Caco-2 (cell line): ENCODE data around the gene NUFIP1. TPM values are rescaled to one million over a fixed set of nuclear protein-coding genes. Genes with fewer than 3 reads are reported as not detected.

ENCODE experiments used
- BruUV-seq: library from RNA; stranded (reverse); fragments of 400-500 nt; replicated peaks from 2 replicates; lab custom pipeline; 2021; lab: Mats Ljungman, UMichigan
- CTCF ChIA-PET: fragments of 300-600 bp; sonication (Branson Sonifier 250); formaldehyde crosslinking; loops from one replicate; lab custom pipeline; 2022; ENCODE audit warnings: antibody characterized with exemption; lab: Charles Lee
- POLR2A ChIA-PET: fragments of 300-600 bp; sonication (Branson Sonifier 250); formaldehyde crosslinking; loops from one replicate; lab custom pipeline; 2022; ENCODE audit warnings: antibody characterized with exemption; lab: Charles Lee
- DNase-seq, 2 experiments: peaks; one replicate each; pipeline versions ENCODE4 v3.0.0 to v3.0.0-alpha.2; 2020 to 2022
- H3K27me3 ChIP-seq: replicated peaks from 2 replicates; pipeline ENCODE4 v1.6.0; 2011; ENCODE audit warnings: low read length; ENCODE audit not compliant: control insufficient read depth, insufficient read depth
- H3K36me3 ChIP-seq: 2 replicates; pipeline ENCODE4 v1.5.1; 2011; ENCODE audit warnings: low read length; ENCODE audit not compliant: control insufficient read depth, insufficient read depth
- H3K4me1 ChIP-seq: fragments of 250-450 bp; sonication (Bioruptor Pico); 2 replicates; pipeline ENCODE4 v1.5.1; 2020; ENCODE audit warnings: mild to moderate bottlenecking
- H3K4me3 ChIP-seq: 2 replicates; pipeline ENCODE4 v1.5.1; 2011; ENCODE audit warnings: low read depth, mild to moderate bottlenecking, control low read depth, low read length
- H3K9me3 ChIP-seq: fragments of 250-450 bp; sonication (Bioruptor Pico); 2 replicates; pipeline ENCODE4 v1.5.1; 2020; ENCODE audit warnings: mild to moderate bottlenecking, moderate library complexity
- H3K27ac Mint-ChIP-seq: one replicate; pipeline ENCODE4 v1.8.0; 2022; ENCODE audit warnings: mixed read lengths; ENCODE audit not compliant: unreplicated experiment
- H3K27me3 Mint-ChIP-seq: one replicate; pipeline ENCODE4 v1.8.0; 2022; ENCODE audit warnings: mixed read lengths; ENCODE audit not compliant: insufficient read depth, unreplicated experiment
- H3K36me3 Mint-ChIP-seq: one replicate; pipeline ENCODE4 v1.8.0; 2022; ENCODE audit warnings: mild to moderate bottlenecking, mixed read lengths; ENCODE audit not compliant: insufficient read depth, unreplicated experiment
- H3K4me1 Mint-ChIP-seq: one replicate; pipeline ENCODE4 v1.8.0; 2022; ENCODE audit warnings: low read depth, mixed read lengths; ENCODE audit not compliant: unreplicated experiment
- H3K4me3 Mint-ChIP-seq: one replicate; pipeline ENCODE4 v1.8.0; 2022; ENCODE audit warnings: mild to moderate bottlenecking, moderate library complexity, mixed read lengths; ENCODE audit not compliant: unreplicated experiment
- H3K9me3 Mint-ChIP-seq: one replicate; pipeline ENCODE4 v1.8.0; 2022; ENCODE audit warnings: mixed read lengths; ENCODE audit not compliant: unreplicated experiment
- CTCF ChIP-seq, 2 experiments: fragments of 200-600 bp in 1 of 2; IDR thresholded peaks; 1 replicate in 1 of 2; 2 replicates in 1 of 2; pipeline versions ENCODE4 v1.5.1 to v1.8.0; 2011 to 2022; ENCODE audit warnings: antibody characterized with exemption in 1 of 2, control low read depth in 1 of 2, inconsistent platforms in 1 of 2, low read depth in 1 of 2, low read length in 1 of 2, mild to moderate bottlenecking in 1 of 2, moderate library complexity in 1 of 2; ENCODE audit not compliant: insufficient read depth in 1 of 2, severe bottlenecking in 1 of 2, unreplicated experiment in 1 of 2
- intact Hi-C: fragments of 100-400 bp; cut with micrococcal nuclease; formaldehyde crosslinking; loops from one replicate; pipeline ENCODE4 v1.10.0; 2022; ENCODE audit not compliant: unreplicated experiment
- total RNA-seq: library from RNA; stranded (reverse); gene quantifications from 2 replicates; pipeline ENCODE4 v1.2.3, GENCODE V29; 2022

The NUFIP1 gene
- total RNA-seq, 1 experiment from 2014 or later = 15.4 TPM

DNA sequence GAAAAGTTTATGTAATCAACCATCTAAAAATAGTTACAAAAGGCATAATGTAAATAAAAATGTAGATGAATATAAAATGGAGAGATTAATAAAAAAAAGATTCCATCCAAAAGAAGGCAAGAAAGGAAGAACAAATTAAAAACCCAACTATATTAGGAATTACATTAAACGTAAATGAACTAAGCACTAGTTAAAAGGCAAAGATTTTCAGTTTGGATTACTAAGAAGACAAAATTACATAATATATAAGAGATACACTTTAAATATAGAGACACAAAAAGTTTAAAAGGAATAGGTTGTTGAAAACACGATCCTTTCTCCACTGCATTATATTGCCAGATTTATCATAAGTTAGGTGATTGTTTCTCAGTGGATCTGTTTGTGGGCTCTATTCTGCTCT, 27.3 kb downstream of the NUFIP1 start:
- DNase-seq = no peak
- no TSS peak for BruUV-seq
- ChIA-PET POLR2A (no interaction called here), CTCF (no interaction called here)
- Mint-ChIP-seq H3K27ac (no peak overlapping the region), H3K9me3 (peaks cover 36% of the 10 kb centered on the region), H3K4me3 (no peak overlapping the region), H3K4me1 (no peaks in the 10 kb centered on the region), H3K36me3 (peaks cover 81% of the 10 kb centered on the region), H3K27me3 (no peaks in the 10 kb centered on the region)
- no peaks in the 10 kb centered on the region for H3K27me3 ChIP-seq
- H3K36me3 ChIP-seq = peaks cover 3% of the 10 kb centered on the region
- intact Hi-C loops = no loop called here
- no peak overlapping the region for H3K4me3 ChIP-seq
- TF ChIP-seq CTCF (IDR thresholded peaks at IDR 0.05; ENCODE audit: insufficient read depth in 1 of 2, low read depth in 1 of 2, low read length in 1 of 2, severe bottlenecking in 1 of 2, unreplicated experiment in 1 of 2) = no peak
- H3K4me1 ChIP-seq = no peaks in the 10 kb centered on the region
- H3K9me3 ChIP-seq = peaks cover 21% of the 10 kb centered on the region

DNA sequence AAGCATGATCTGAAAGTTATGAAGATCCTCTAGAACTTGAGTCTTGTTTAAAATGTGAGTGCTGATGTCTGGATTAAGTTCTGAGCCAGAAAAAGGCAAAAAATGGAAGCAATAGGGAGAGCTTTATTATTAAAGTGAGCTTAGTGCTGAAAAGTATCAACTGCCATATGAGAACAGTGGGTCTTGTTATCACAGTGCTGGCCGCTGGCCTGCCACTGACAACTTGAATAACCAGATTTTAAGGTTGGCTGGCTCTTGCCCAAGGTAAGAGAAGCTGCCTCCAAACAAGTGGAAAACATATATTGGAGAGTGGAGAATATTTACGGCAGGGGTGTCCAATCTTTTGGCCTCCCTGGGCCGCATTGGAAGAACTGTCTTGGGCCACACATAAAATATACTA, 33.9 kb downstream of the NUFIP1 start:
- H3K4me3 ChIP-seq = no peak overlapping the region
- intact Hi-C loops = no loop called here
- no TSS peak for BruUV-seq
- DNase-seq = no peak
- H3K9me3 ChIP-seq = no peaks in the 10 kb centered on the region
- ChIA-PET CTCF (interaction anchor here (0.6 kb wide), 1 partner anchor 352 kb away, joined by 3 read pairs; no protein-coding TSS in a partner anchor), POLR2A (no interaction called here)
- Mint-ChIP-seq H3K4me3 (no peak overlapping the region), H3K36me3 (peaks cover 48% of the 10 kb centered on the region), H3K4me1 (no peaks in the 10 kb centered on the region), H3K9me3 (no peaks in the 10 kb centered on the region), H3K27ac (no peak overlapping the region), H3K27me3 (no peaks in the 10 kb centered on the region)
- TF ChIP-seq CTCF (IDR thresholded peaks at IDR 0.05; ENCODE audit: insufficient read depth in 1 of 2, low read depth in 1 of 2, low read length in 1 of 2, severe bottlenecking in 1 of 2, unreplicated experiment in 1 of 2) = no peak
- H3K27me3 ChIP-seq = no peaks in the 10 kb centered on the region
- no peaks in the 10 kb centered on the region for H3K36me3 ChIP-seq
- H3K4me1 ChIP-seq = no peaks in the 10 kb centered on the region

GRCh38 chr13:44954224-44954623, 35.0 kb downstream of the NUFIP1 start:
- ChIA-PET CTCF (no interaction called here), POLR2A (no interaction called here)
- no peaks in the 10 kb centered on the region for H3K27me3 ChIP-seq
- Mint-ChIP-seq H3K9me3 (no peaks in the 10 kb centered on the region), H3K4me1 (no peaks in the 10 kb centered on the region), H3K36me3 (peaks cover 42% of the 10 kb centered on the region), H3K27me3 (no peaks in the 10 kb centered on the region), H3K27ac (no peak overlapping the region), H3K4me3 (no peak overlapping the region)
- no peak overlapping the region for H3K4me3 ChIP-seq
- no peaks in the 10 kb centered on the region for H3K4me1 ChIP-seq
- TF ChIP-seq CTCF (IDR thresholded peaks at IDR 0.05; ENCODE audit: insufficient read depth in 1 of 2, low read depth in 1 of 2, low read length in 1 of 2, severe bottlenecking in 1 of 2, unreplicated experiment in 1 of 2) = no peak
- no TSS peak for BruUV-seq
- intact Hi-C loops = no loop called here
- no peak for DNase-seq
- H3K36me3 ChIP-seq = no peaks in the 10 kb centered on the region
- no peaks in the 10 kb centered on the region for H3K9me3 ChIP-seq
